H9 (cell line): ENCODE results near the gene ANTXR2. TPM values are rescaled to one million over a fixed set of nuclear protein-coding genes. Genes with fewer than 3 reads are reported as not detected.

Experiments
- DNase-seq: peaks from one replicate; pipeline ENCODE4 v3.0.0-alpha.2; 2017
- H2AFZ ChIP-seq: one replicate; pipeline ENCODE4 v1.6.1; 2013; ENCODE audit warnings: mild to moderate bottlenecking, low read length, control low read depth, moderate library complexity
- H2AK5ac ChIP-seq: 2 replicates; pipeline ENCODE4 v1.6.1; 2013; ENCODE audit warnings: low read length, control low read depth, mixed read lengths; ENCODE audit not compliant: insufficient read length
- H2BK120ac ChIP-seq: one replicate; pipeline ENCODE4 v1.6.1; 2013; ENCODE audit warnings: low read depth, mild to moderate bottlenecking, low read length, control low read depth, inconsistent platforms; ENCODE audit not compliant: poor library complexity, severe bottlenecking
- H2BK12ac ChIP-seq: 2 replicates; pipeline ENCODE4 v1.6.1; 2013; ENCODE audit warnings: low read length, control low read depth, mixed read lengths, low read depth; ENCODE audit not compliant: insufficient read length
- H2BK15ac ChIP-seq: 2 replicates; pipeline ENCODE4 v1.6.1; 2013; ENCODE audit warnings: low read depth, low read length, control low read depth
- H2BK20ac ChIP-seq: one replicate; pipeline ENCODE4 v1.6.1; 2013; ENCODE audit warnings: low read depth, mild to moderate bottlenecking, low read length, control low read depth, inconsistent platforms; ENCODE audit not compliant: poor library complexity, severe bottlenecking
- H2BK5ac ChIP-seq: 2 replicates; pipeline ENCODE4 v1.6.1; 2013; ENCODE audit warnings: low read length, control low read depth, mixed read lengths; ENCODE audit not compliant: insufficient read length
- H3K14ac ChIP-seq: 2 replicates; pipeline ENCODE4 v1.6.1; 2013; ENCODE audit warnings: low read length, control low read depth; ENCODE audit not compliant: insufficient read depth
- H3K18ac ChIP-seq: 2 replicates; pipeline ENCODE4 v1.6.1; 2013; ENCODE audit warnings: low read depth, mild to moderate bottlenecking, mixed read lengths, low read length, control low read depth; ENCODE audit not compliant: insufficient read length
- H3K23ac ChIP-seq: 2 replicates; pipeline ENCODE4 v1.6.1; 2013; ENCODE audit warnings: low read length, control low read depth, mixed read lengths, low read depth; ENCODE audit not compliant: insufficient read length
- H3K23me2 ChIP-seq: 2 replicates; pipeline ENCODE4 v1.6.1; 2013; ENCODE audit warnings: low read depth, mild to moderate bottlenecking, mixed read lengths, low read length, control low read depth; ENCODE audit not compliant: insufficient read length, poor library complexity, severe bottlenecking
- H3K27ac ChIP-seq: 2 replicates; pipeline ENCODE4 v1.5.1; 2013; ENCODE audit warnings: low read length, control low read depth, mixed read lengths, low read depth; ENCODE audit not compliant: insufficient read length
- H3K27me3 ChIP-seq: 2 replicates; pipeline ENCODE4 v1.6.1; 2013; ENCODE audit warnings: low read length, control low read depth, inconsistent platforms; ENCODE audit not compliant: insufficient read depth
- H3K4ac ChIP-seq: 2 replicates; pipeline ENCODE4 v1.6.1; 2013; ENCODE audit warnings: low read depth, mild to moderate bottlenecking, control low read depth, inconsistent platforms, low read length, moderate library complexity
- H3K4me1 ChIP-seq: 2 replicates; pipeline ENCODE4 v1.6.1; 2013; ENCODE audit warnings: low read length, control low read depth, inconsistent platforms; ENCODE audit not compliant: insufficient read depth
- H3K4me2 ChIP-seq: 2 replicates; pipeline ENCODE4 v1.6.1; 2013; ENCODE audit warnings: low read length, control low read depth, mixed read lengths; ENCODE audit not compliant: insufficient read length, insufficient read depth
- H3K56ac ChIP-seq: 2 replicates; pipeline ENCODE4 v1.6.1; 2013; ENCODE audit warnings: low read depth, mild to moderate bottlenecking, mixed read lengths, low read length, control low read depth; ENCODE audit not compliant: insufficient read length
- H3K79me1 ChIP-seq: 2 replicates; pipeline ENCODE4 v1.6.1; 2013; ENCODE audit warnings: low read depth, mild to moderate bottlenecking, moderate library complexity, low read length, control low read depth, inconsistent platforms; ENCODE audit not compliant: insufficient read depth, poor library complexity, severe bottlenecking
- H3K79me2 ChIP-seq: 2 replicates; pipeline ENCODE4 v1.6.1; 2013; ENCODE audit warnings: low read length, control low read depth, inconsistent platforms; ENCODE audit not compliant: insufficient read depth
- H3K9ac ChIP-seq: 2 replicates; pipeline ENCODE4 v1.6.1; 2013; ENCODE audit warnings: low read length, control low read depth, mixed read lengths; ENCODE audit not compliant: insufficient read length; ENCODE audit errors: extremely low read depth
- H3K9me3 ChIP-seq: one replicate; pipeline ENCODE4 v1.6.1; 2013; ENCODE audit warnings: low read depth, low read length, inconsistent platforms; ENCODE audit not compliant: control insufficient read depth
- H3T11ph ChIP-seq: one replicate; pipeline ENCODE4 v1.6.1; 2013; ENCODE audit warnings: mild to moderate bottlenecking, low read length, control low read depth, inconsistent platforms
- H4K20me1 ChIP-seq: one replicate; pipeline ENCODE4 v1.6.1; 2013; ENCODE audit not compliant: control insufficient read depth, insufficient read length, insufficient read depth
- H4K5ac ChIP-seq: 2 replicates; pipeline ENCODE4 v1.6.1; 2013; ENCODE audit warnings: low read depth, mild to moderate bottlenecking, mixed read lengths, low read length, control low read depth; ENCODE audit not compliant: insufficient read length
- H4K8ac ChIP-seq: replicated peaks from 2 replicates; pipeline ENCODE4 v1.6.1; 2013; ENCODE audit warnings: low read length, control low read depth, mixed read lengths, low read depth; ENCODE audit not compliant: insufficient read length
- H4K91ac ChIP-seq: 2 replicates; pipeline ENCODE4 v1.6.1; 2013; ENCODE audit warnings: low read depth, mild to moderate bottlenecking, moderate library complexity, mixed read lengths, low read length, control low read depth; ENCODE audit not compliant: insufficient read length
- H3K27ac Mint-ChIP-seq, 3 experiments: 2 replicates in 2 of 3; 3 replicates in 1 of 3; pipeline ENCODE4 v1.8.0; 2020 to 2021; ENCODE audit warnings: mixed read lengths in 3 of 3, mild to moderate bottlenecking in 1 of 3, moderate library complexity in 1 of 3
- H3K27me3 Mint-ChIP-seq: 2 replicates; pipeline ENCODE4 v1.8.0; 2021; ENCODE audit warnings: low read depth, mild to moderate bottlenecking, moderate library complexity, mixed read lengths
- H3K36me3 Mint-ChIP-seq, 3 experiments: 2 replicates in 2 of 3; 3 replicates in 1 of 3; pipeline ENCODE4 v1.8.0; 2020 to 2021; ENCODE audit warnings: low read depth in 3 of 3, mixed read lengths in 3 of 3; ENCODE audit not compliant: insufficient read depth in 1 of 3
- H3K4me1 Mint-ChIP-seq, 2 experiments: 2 replicates each; pipeline ENCODE4 v1.8.0; 2020; ENCODE audit warnings: mixed read lengths in 2 of 2
- H3K4me3 Mint-ChIP-seq, 2 experiments: 2 replicates in 1 of 2; 3 replicates in 1 of 2; pipeline ENCODE4 v1.8.0; 2020 to 2021; ENCODE audit warnings: mild to moderate bottlenecking in 2 of 2, mixed read lengths in 2 of 2, moderate library complexity in 1 of 2
- H3K9me3 Mint-ChIP-seq, 2 experiments: 2 replicates in 1 of 2; 3 replicates in 1 of 2; pipeline ENCODE4 v1.8.0; 2020; ENCODE audit warnings: mild to moderate bottlenecking in 2 of 2, mixed read lengths in 2 of 2, moderate library complexity in 1 of 2
- CTCF ChIP-seq: fragments of 200-600 bp; sonication (generic); conservative IDR thresholded peaks from 3 replicates; pipeline ENCODE4 v1.8.0; 2021; ENCODE audit warnings: antibody characterized with exemption, mild to moderate bottlenecking
- WGBS: extraction: QIAGEN DNeasy Blood & Tissue Kit; methylation state at CpG from one replicate; pipeline ENCODE4 v1.1.7; 2013; ENCODE audit warnings: missing lambda C conversion rate, low lambda C conversion rate, mixed read lengths; ENCODE audit not compliant: insufficient read length; ENCODE audit errors: extremely low coverage; 5-methylcytosine and 5-hydroxymethylcytosine counted together
- total RNA-seq: library from RNA; stranded (reverse); gene quantifications from 2 replicates; pipeline ENCODE4 v1.2.1, GENCODE V29; 2021

Gene ANTXR2
- total RNA-seq, 1 experiment from 2014 or later, result 4.7 TPM

DNA sequence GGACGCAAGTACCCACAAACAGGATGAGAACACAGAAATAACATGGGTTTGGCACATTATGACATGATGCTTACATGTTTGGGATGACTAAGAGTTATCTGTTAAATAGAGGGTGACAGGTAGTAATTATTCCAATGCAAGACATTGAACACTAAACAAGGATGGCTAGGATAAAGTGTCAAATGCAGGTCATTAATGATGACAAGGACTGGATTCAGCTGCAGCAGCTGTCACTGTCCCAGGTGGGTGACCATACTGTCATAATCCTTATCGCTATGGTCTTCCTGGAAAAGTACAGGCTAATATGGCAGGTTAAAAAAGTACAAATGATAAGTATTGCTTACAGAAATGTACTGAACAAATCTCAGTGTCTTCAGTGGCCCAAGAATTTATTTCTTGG, 123.9 kb downstream of the ANTXR2 start:
- WGBS, result no CpG with 5 or more reads among the region's 2 CpGs
- no peaks in the 10 kb centered on the region for H3K79me1 ChIP-seq

More for the DNA sequence above, 123.9 kb downstream of the ANTXR2 start:
- H4K20me1 ChIP-seq, result no peaks in the 10 kb centered on the region
- no peaks in the 10 kb centered on the region for H3K9me3 Mint-ChIP-seq
- DNase-seq, result no peak
- H3K4me3 Mint-ChIP-seq, result no peak overlapping the region
- H2AK5ac ChIP-seq, result no peak overlapping the region
- H4K8ac ChIP-seq, result no peak overlapping the region
- no peak overlapping the region for H3K4me2 ChIP-seq
- H2AFZ ChIP-seq, result no peak overlapping the region
- H3K9me3 ChIP-seq, result no peaks in the 10 kb centered on the region
- H3K9ac ChIP-seq, result no peak overlapping the region
- no peak overlapping the region for H4K5ac ChIP-seq
- no peaks in the 10 kb centered on the region for H3K4me1 ChIP-seq
- H2BK15ac ChIP-seq, result no peak overlapping the region
- no peaks in the 10 kb centered on the region for H3K79me2 ChIP-seq
- no peak overlapping the region for H2BK12ac ChIP-seq
- H3K27ac ChIP-seq, result no peak overlapping the region
- H2BK20ac ChIP-seq, result no peak overlapping the region
- H3K27ac Mint-ChIP-seq, result no peak overlapping the region
- H3K56ac ChIP-seq, result no peak overlapping the region
- H3K27me3 Mint-ChIP-seq, result no peaks in the 10 kb centered on the region
- no peak overlapping the region for H2BK120ac ChIP-seq
- no peak overlapping the region for H3T11ph ChIP-seq
- H3K14ac ChIP-seq, result no peak overlapping the region
- H3K36me3 Mint-ChIP-seq, result no peaks in the 10 kb centered on the region
- H3K18ac ChIP-seq, result no peak overlapping the region
- no peak for TF ChIP-seq CTCF
- no peak overlapping the region for H3K23ac ChIP-seq
- no peak overlapping the region for H2BK5ac ChIP-seq
- no peak overlapping the region for H3K4ac ChIP-seq
- no peaks in the 10 kb centered on the region for H3K4me1 Mint-ChIP-seq
- H4K91ac ChIP-seq, result no peak overlapping the region
- no peaks in the 10 kb centered on the region for H3K23me2 ChIP-seq
- H3K27me3 ChIP-seq, result no peaks in the 10 kb centered on the region
